ENCODE data around the gene GTF3C2. TPM values are rescaled to one million over a fixed set of nuclear protein-coding genes. Genes with fewer than 3 reads are reported as not detected.
A peak's percentile ranks its signal among the peaks of the same experiment; 100 is the strongest.

GTF3C2 gene
- polyA plus RNA-seq, 1 experiment: 39.0 TPM

- ChIA-PET CTCF (no interaction called here), POLR2A (no interaction called here)
- H3K27me3 ChIP-seq (ENCODE audit: control insufficient read depth, insufficient read depth, low read length): no peaks in the 10 kb centered on the region
- no peak for DNase-seq (ENCODE audit: low read depth)
- TF ChIP-seq CTCF (IDR thresholded peaks at IDR 0.05; ENCODE audit: insufficient read depth, low read depth, low read length): no peak
- peaks cover 48% of the 10 kb centered on the region for H3K36me3 ChIP-seq (ENCODE audit: control insufficient read depth, insufficient read depth, low read length)
- H3K4me3 ChIP-seq (ENCODE audit: low read depth, low read length): no peak overlapping the region
Measured at GRCh38 chr2:27376151-27376865, 19.7 kb upstream of the GTF3C2 start.

- ChIA-PET CTCF (no interaction called here), POLR2A (no interaction called here)
- Histone ChIP-seq H3K27me3 (ENCODE audit: control insufficient read depth, insufficient read depth, low read length) (no peaks in the 10 kb centered on the region), H3K4me3 (ENCODE audit: low read depth, low read length) (no peak overlapping the region), H3K36me3 (ENCODE audit: control insufficient read depth, insufficient read depth, low read length) (peaks cover 48% of the 10 kb centered on the region)
- TF ChIP-seq CTCF (IDR thresholded peaks at IDR 0.05; ENCODE audit: insufficient read depth, low read depth, low read length): no peak
- no peak for DNase-seq (ENCODE audit: low read depth)
Measured at GRCh38 chr2:27375513-27376099, 19.0 kb upstream of the GTF3C2 start.

GRCh38 chr2:27373567-27373966 is 17.0 kb upstream of the GTF3C2 start:
- H3K27me3 ChIP-seq (ENCODE audit: control insufficient read depth, insufficient read depth, low read length): no peaks in the 10 kb centered on the region
- DNase-seq (ENCODE audit: low read depth): no peak
- H3K4me3 ChIP-seq (ENCODE audit: low read depth, low read length): no peak overlapping the region
- no peak for TF ChIP-seq CTCF (IDR thresholded peaks at IDR 0.05; ENCODE audit: insufficient read depth, low read depth, low read length)
- ChIA-PET CTCF (no interaction called here), POLR2A (no interaction called here)
- H3K36me3 ChIP-seq (ENCODE audit: control insufficient read depth, insufficient read depth, low read length): peaks cover 48% of the 10 kb centered on the region

GRCh38 chr2:27372937-27373336 is 16.4 kb upstream of the GTF3C2 start:
- TF ChIP-seq CTCF (IDR thresholded peaks at IDR 0.05; ENCODE audit: insufficient read depth, low read depth, low read length): no peak
- CTCF ChIA-PET: interaction anchor here (1.0 to 1.5 kb wide), 2 partner anchors 21 to 35 kb away, joined by 3 read pairs; no protein-coding TSS in a partner anchor
- no peak for DNase-seq (ENCODE audit: low read depth)
- no peak overlapping the region for H3K4me3 ChIP-seq (ENCODE audit: low read depth, low read length)
- H3K27me3 ChIP-seq (ENCODE audit: control insufficient read depth, insufficient read depth, low read length): no peaks in the 10 kb centered on the region
- POLR2A ChIA-PET: no interaction called here
- H3K36me3 ChIP-seq (ENCODE audit: control insufficient read depth, insufficient read depth, low read length): peaks cover 42% of the 10 kb centered on the region

- CTCF ChIA-PET: interaction anchor here (1.5 kb wide), 1 partner anchor 49 kb away, joined by 5 read pairs; no protein-coding TSS in a partner anchor
- POLR2A ChIA-PET: no interaction called here
- no peak for DNase-seq (ENCODE audit: low read depth)
- no peaks in the 10 kb centered on the region for H3K27me3 ChIP-seq (ENCODE audit: control insufficient read depth, insufficient read depth, low read length)
- peak overlapping the region; percentile 93 for H3K4me3 ChIP-seq (ENCODE audit: low read depth, low read length)
- TF ChIP-seq CTCF (IDR thresholded peaks at IDR 0.05; ENCODE audit: insufficient read depth, low read depth, low read length): no peak
- peaks cover 33% of the 10 kb centered on the region for H3K36me3 ChIP-seq (ENCODE audit: control insufficient read depth, insufficient read depth, low read length)
Measured at GRCh38 chr2:27370816-27371620, 14.5 kb upstream of the GTF3C2 start.
